ENCODE measurements around the gene PITPNC1.
"Not testable (repeated sequence)": the region's sequence is repeated elsewhere in the genome, so short reads cannot be mapped to it uniquely, and the experiment has no call there.

The PITPNC1 gene

DNA sequence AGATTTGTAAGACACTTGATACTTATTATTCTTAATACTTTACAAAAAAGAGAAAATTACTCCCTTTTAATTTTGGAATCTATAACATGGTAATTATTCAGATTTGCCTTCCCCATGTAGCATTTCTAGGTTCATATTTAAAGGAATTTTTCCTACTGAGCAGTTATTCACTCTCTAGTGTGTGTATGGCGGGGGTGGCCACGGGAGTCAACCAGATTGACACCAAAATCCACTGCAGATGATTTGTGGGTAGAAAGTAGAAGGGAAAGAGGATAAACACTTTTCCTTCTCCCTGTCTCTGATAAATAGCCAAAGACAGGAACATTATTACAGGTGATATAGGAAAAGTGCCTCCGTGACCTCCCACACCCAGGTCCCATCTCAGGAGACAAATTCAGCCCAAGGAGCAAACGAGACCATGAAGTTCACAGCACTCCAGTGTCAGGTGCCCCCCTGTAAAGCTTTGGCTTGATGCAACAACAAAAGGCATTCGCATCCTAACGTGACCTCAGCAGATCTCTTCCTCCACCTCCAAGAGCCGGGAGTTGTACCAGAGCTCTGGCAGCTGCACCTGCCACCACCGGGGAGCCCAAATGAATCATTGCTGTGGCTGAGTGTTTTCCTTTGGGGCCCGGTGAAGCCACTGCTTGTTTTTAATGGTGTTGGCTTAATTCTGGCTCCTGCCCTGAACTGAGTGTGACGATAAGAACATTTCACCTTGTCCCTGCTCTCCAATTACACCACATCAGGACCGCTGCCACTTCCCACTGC lies 248.0 kb downstream of the PITPNC1 start:
- DNase-seq (ENCODE audit: low read depth): no peak

DNA sequence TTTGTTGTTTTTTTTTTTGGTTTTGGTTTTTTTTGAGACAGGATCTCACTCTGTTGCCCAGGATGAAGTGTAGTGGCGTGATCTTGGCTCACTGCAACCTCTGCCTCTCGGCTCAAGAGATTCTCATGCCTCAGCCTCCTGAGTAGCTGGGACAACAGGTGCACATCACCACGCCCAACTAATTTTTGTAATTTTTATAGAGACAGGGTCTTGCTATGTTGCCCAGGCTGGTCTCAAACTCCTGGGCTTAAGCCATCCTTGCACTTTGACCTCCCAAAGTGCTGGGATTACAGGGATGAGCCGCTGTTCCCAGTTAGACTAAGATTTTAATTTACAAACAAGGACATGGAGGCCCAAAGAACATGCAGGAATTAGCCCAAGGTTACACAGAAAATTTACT lies 248.9 kb downstream of the PITPNC1 start:
- no peak for DNase-seq (ENCODE audit: low read depth)

DNA sequence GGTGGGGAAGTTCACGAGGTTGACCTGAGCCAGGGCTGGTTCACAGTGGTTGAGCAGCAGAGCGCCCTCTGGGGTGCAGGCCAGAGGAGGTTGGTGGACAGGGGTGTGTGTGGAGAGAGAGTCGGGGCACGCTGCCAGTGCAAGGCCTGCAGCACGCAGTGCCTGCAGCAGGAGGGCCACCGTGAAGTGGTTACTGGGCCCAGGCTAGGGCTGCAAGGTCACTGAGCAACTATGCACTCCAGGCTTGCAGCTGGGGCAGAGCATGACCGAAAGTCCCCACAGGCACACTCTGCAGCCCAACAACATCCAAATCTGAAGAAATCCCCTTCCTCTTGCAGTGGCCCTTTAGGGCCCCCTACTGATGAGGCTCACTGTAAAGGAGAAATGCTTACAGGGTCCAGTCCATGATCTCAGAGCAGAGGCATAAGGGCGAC lies 251.5 kb downstream of the PITPNC1 start:
- DNase-seq (ENCODE audit: low read depth): no peak

DNA sequence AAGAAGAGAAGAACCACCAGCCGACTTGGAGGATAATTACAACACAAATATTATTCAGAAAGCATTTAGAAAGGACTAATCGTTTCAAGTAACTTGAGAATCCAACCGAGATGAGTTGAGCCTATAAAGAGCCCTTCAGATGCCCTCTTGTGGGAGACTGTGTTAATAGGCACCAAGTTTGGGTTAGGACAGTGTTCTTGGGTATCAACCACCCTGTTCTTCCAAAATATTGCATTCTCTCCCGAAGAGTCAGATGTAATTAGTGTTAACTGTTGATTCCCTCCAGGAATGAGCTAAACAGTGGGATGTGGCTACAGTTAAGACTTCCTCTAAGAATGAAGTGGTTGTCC lies 252.9 kb downstream of the PITPNC1 start:
- DNase-seq (ENCODE audit: low read depth): peak; percentile 24

DNA sequence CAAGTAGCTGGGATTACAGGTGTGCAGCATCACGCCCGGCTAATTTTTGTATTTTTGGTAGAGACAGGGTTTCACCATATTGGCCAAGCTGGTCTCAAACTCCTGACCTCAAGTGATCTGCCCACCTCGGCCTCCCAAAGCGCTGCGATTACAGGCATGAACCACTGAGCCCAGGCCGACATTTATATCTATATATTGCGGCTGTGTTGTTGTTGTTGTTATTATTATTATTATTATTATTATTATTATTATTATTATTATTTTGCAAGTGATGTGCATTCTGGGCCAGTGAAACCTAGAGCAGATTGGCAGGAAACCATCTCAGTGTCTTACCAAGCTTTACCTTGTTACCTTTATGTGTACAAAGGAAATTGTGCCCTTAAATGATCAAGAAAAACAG lies 253.8 kb downstream of the PITPNC1 start:
- DNase-seq (ENCODE audit: low read depth): not testable (repeated sequence)

DNA sequence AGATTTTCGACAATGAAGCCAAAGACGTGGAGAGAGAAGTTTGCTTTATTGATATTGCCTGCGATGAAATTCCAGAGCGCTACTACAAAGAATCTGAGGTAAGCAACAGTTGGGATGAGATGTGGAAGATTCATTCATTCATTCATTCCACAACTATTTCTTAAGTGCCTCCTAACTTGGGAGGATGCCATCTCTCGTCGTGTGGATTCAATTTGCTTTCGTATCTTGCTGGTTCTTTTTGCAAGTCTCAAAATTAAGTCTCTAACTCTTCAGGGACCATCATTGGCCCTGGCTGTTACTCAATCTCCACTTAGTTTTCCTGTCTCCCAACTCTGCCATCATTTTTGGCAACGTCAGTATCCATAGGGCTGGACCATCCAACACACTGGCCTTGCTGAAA lies 255.1 kb downstream of the PITPNC1 start:
- no peak for DNase-seq (ENCODE audit: low read depth)

DNA sequence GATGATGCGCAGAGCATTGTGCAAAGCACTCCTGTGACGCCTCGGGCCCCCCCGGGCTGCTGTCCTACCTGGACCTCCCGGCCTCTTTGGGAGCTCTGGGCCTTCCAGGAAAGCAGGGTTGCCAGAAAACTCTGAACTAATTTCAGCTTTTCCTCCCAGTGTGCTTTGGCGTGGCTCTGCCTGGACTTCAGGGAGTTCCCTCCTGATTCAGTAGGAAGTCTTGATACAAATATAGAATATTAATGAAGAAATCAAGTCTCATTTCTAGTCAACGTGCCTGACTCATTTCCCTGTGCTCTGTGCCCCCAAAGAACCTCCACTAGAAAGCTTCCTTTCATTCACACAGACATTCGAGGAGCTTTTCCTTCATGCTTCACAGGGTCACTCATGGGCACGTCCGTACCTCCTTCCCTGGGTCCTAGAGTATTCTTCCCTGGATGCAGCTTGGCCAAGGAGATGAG lies 256.7 kb downstream of the PITPNC1 start:
- no peak for DNase-seq (ENCODE audit: low read depth)

DNA sequence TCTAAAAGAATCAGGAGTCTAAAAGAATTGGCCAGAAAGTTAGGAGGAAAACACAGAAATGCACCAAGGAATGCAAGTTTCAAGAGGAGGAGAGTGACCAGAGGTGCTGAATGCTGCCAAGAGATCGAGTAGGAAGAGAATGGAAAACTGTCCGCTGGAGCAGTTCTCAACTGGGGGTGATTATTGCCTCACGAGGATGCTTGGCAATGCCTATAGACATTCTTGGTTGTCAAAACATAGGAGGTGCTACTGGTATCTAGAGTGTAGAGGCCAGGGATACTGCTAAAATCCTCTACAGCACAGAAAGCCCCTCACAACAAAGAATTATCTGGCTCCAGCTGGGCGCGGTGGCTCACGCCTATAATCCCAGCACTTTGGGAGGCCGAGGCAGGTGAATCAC lies 258.6 kb downstream of the PITPNC1 start:
- DNase-seq (ENCODE audit: low read depth): no peak

DNA sequence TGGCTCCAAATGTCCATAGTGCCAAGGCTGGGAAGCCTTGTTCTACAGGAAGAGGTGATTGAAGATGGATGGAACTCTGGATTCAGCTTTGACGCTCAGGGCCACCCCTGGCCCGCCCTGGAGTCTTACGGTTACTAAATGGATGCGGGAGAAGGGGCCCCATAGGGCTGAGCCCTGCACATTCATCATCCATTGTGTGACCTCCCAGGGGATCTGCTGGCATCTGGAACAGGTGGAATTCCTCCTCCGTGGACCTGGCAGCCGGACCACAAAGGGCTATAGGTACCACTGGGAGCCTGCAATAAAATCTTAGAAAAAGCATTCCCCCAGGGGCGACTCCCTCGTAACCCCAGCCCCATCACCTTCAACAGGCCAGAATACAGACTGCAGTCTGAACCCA lies 259.2 kb downstream of the PITPNC1 start:
- no peak for DNase-seq (ENCODE audit: low read depth)

DNA sequence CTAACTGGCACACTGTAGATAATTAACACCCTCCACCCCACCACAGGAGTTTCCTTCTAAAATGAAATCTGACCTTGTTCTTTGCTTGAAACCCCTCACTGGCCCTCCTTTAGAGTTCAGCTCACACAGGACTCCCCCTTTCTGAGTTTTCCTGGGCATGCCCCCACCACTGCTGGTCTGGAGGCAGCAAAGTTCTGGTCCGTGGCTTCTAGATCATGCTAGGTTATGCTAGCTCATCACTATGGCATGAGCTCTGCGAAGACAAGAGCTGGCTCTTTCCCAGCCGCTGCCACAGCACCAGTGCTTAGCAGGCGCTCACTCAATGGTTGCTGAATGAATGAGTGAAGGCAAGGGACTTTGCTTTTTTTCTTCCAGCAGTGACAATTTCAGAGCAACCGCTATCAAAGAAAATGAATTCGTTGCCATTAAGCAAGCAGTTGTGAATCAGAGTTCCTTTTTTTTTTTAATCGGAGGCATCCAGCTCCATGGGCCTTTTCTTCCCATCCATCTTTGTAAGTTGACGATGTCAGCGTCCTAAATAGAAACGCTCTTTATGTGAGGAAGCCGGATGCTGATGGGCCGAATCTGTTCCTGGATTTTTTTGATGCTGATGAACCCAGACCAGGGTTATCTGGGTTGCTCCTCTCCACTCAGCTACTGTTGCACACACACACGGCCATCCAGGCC lies 259.9 kb downstream of the PITPNC1 start:
- no peak for DNase-seq (ENCODE audit: low read depth)

DNA sequence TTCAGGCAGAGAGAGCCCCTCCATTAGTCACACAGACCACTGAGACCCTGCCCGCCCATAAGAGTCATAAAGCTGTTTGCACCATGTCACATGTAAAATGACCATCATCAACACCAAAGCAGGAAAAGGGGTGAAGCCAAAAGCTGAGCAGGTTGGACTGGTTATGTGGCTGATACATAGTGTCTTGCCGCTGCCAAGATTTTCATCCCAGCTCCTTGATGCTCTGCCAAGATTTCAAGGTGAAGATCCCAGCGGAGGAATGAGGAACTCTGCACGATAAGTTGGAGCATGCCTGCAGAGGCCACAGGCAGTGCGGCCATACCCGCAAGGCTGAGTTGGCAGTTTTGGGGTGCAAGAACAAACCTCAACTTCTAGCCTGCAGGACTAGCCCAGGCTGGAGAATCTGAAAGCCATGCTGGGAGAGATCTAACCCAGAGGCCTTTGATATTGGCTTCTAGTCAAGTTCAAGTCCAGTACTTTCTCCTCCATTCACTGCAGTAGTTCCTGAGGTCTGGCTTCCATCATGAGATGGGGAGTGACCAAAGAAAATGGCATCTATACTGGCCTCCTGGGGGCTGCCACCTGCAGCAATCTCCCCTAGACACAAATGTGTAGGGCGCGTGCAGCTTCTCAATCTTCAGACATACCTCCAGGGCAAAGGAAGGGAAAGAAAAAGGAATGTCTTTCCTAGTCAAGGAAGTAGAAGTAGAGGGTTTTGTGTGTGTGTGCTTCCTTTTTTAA lies 261.0 kb downstream of the PITPNC1 start:
- DNase-seq (ENCODE audit: low read depth): no peak

DNA sequence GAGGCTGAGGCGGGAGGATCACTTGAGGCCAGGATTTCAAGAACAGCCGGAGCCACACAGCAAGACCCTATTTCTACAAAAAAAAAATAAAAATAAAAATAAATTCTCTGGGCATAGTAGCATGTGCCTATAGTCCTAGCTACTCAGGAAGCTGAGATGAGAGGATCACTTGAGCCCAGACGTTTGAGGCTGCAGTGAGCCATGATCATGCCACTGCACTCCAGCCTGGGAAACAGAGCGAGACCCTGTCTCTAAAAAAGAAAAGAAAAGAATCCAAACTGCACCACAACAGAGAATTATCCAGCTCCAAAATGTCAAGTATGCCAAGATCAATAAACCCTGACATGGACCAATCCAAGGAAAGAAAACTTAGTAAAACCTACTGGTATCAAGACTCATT lies 261.8 kb downstream of the PITPNC1 start:
- no peak for DNase-seq (ENCODE audit: low read depth)

DNA sequence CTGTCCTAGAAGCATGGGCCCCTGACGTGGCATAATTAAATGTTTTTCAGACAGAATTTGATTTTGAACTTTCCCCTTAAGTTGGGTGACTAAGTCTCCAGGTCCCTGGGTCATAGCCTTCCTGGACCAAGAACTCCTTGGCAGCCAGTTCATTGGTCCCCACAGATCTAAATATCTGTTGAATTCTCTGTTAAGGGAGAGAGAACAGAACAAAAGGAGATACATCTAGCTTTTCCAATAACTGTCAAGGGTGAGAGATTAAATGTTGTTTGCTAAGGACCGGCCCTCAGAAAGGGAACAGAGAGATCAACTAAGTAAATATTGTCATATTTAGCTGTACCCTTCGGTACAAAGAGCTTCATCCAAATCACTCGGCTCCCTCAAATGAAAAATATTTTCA lies 262.5 kb downstream of the PITPNC1 start:
- no peak for DNase-seq (ENCODE audit: low read depth)

DNA sequence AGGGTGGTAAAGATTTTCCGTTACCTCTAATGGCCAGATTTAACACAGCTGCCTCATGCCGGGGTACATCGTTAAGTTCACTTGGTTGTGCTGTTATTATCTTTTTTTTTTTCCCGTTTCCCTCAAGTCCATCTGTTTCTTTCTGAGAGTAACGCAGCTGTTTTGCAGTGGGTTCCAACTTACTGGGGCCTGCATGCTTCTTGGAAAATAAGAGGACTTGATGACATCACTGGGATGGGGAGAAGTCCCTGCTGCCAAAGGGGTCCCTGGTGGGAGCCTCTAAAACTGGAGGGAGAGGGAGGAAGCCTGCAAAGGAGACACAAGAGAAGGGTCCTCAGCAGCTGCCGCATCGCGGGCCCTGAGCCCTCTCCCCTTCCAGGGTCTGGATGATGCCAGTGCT lies 262.9 kb downstream of the PITPNC1 start:
- DNase-seq (ENCODE audit: low read depth): no peak

DNA sequence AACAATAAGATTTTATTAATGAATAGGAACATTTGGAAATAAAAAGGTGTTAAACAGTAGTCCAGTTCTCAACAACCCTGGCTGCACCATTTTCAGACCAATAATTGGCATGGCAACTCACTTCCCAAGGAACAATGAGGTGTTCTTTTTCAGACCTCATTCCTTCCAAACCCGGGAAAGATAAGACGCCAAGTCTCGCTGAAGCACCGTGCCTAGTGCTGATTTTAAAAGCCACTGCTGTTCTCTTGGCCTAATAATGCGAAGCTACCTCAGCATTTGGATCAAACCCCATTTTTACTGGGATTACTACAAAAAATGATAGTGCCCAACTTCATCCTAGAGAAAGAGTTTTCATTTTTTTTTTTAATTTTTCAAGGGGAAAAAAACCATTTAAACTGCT lies 265.4 kb downstream of the PITPNC1 start:
- no peak for DNase-seq (ENCODE audit: low read depth)

DNA sequence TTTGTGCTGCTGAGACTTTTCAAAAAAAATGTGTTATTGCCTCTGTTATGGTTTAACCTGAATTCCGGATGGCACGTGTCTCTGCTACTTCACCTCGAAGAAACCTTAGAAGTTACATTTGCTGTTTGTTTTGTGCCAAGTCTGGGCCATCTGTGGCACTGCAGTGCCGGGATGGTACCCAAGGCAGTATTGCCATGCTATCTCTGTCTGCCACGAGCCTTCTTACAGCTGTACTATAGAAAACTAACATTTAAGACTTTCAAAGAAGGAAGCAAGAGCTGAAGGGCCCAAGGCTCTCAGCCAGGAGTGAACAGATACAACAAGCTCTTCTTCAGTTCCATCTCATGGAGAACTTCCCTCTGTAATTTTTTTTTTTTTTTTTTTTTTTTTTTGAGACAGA lies 267.0 kb downstream of the PITPNC1 start:
- DNase-seq (ENCODE audit: low read depth): no peak

DNA sequence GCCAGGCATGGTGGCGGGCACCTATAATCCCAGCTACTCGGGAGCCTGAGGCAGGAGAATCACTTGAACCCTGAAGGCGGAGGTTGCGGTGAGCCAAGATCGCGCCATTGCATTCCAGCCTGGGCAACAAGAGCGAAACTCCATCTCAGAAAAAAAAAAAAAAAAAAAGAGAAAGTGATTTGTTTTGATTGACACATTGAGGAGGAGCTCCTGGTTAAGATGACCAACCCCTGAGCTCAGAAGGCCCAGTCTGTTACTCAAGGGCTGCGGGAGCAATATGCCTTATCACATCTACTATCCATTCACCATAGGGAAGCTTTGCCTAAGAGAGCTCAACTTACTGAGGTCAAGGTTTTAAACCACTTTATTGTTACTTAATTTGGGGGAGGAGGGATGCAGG lies 268.1 kb downstream of the PITPNC1 start:
- DNase-seq (ENCODE audit: low read depth): not testable (repeated sequence)

DNA sequence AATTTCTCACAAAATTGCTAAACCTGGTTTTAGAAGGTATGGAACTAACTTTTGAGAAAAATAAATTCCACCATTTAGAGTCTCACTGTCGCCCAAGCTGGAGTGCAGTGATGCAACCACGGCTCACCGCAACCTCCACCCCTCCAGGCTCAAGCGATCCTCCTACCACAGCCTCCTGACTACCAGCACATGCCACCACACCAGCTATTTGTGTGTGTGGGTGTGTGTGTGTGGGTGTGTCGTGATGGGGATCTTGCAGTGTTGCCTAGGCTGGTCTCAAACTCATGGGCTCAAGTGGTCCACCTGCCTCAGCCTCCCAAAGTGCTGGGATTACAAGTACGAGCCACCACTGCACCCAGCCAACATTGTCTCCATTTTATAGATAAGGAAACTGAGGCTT lies 269.4 kb downstream of the PITPNC1 start:
- no peak for DNase-seq (ENCODE audit: low read depth)

DNA sequence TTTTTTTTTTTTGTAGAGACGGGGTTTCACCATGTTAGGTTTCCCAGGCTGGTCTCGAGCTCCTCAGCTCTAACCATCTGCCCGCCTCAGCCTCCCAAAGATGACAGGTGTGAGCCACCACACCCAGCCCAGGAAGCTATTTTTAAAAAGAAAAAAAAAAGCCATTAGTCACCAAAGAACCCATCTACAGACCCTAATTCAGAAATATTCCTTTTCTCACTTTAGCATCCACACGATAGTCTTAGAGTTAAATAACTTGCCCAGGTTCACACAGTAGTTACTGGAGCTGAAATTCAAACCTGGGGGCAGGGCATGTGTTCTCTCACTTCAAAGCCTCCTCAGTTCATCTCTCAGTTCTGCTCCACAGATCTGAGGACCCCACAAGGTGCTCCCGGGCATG lies 270.4 kb downstream of the PITPNC1 start:
- DNase-seq (ENCODE audit: low read depth): no peak

DNA sequence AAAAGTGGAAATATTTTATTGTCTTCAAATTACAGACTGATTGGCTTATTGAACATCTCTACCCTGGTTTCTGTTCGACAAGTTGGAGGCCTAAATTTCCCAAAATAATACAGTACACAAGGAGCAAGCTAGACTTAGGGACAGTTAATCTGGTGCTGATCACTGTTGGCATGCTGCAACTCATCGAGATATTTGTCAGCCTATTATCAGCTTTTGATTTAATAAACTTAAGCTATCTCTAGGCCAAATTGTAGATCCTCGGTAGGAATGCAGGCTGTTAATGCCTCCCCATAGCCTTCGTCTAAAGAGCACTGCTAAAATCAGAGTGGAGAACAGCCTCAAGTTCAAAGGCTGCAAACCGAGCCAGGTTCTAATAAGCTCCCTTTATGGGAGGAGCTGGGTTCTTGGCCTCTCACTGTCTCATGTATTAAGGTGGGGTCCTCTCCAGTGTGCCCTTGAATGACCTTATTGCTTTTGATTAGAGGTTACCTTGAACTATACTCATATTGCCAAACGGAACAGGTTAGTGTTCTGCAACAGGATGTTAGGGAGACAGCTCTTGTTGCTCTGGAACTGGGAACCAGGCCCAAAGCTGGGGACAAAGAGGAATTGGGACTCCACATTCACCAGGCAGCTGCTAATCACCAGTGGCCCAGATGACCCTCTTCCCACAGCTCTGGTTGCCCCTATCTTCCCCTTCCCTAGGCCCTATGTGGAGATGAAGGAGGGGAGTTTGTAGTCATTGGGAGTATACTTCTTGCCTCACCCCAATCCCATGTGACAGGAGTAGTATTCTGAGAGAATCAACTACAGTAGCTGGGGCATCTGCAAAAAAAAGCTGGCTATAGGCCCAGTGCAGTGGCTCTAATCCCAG lies 271.2 kb downstream of the PITPNC1 start:
- no peak for DNase-seq (ENCODE audit: low read depth)

DNA sequence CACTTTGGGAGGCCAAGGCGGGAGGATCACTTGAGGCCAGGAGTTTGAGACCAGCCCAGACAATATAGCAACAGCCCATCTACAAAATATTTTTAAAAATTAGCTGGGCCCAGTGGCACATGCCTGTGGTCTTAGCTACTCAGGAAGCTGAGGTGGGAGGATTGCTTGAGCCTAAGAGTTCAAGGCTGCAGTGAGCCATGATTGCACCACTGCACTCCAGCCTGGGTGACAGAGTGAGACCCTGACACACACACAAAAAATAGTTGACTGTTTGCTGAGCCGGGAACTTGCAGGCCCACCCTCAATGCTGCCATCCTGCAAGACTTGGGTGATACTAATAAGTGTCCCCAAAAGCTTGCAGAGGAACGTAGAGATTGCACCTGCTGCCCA lies 271.8 kb downstream of the PITPNC1 start:
- DNase-seq (ENCODE audit: low read depth): not testable (repeated sequence)

DNA sequence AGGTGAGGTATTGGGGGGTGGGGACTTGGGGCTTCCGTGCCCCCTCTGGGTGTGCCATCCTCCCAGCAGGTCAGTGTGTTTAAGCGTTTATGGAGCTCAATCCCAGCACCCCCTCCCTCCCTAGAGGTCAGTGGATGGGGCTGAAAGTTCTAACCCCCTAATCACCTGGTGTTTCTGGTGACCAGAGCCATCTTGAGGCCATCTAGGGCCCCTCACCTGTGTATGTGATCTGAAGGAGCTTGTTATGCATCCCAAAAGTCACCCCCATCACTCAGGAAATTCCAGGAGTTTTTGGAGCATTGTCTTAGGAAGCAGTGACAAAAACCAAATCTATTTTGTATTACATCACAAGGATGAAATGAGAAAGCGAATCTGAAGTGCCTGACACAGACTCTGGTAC lies 272.8 kb downstream of the PITPNC1 start:
- DNase-seq (ENCODE audit: low read depth): no peak

Data from HS-5 (cell line).